SU-DHL-6 (cell line): Measurements from ENCODE around the gene CD38.

Experiments
- H2AFZ ChIP-seq: fragments of 200-600 bp; sonication (generic); 2 replicates; pipeline ENCODE4 v1.6.1; 2014; ENCODE audit warnings: low read depth, mild to moderate bottlenecking, moderate library complexity, mixed read lengths, antibody characterized with exemption, low read length; ENCODE audit not compliant: severe bottlenecking
- H3F3A ChIP-seq: fragments of 200-600 bp; shearing (Covaris generic); 2 replicates; pipeline ENCODE4 v1.6.0; 2016; ENCODE audit warnings: antibody characterized with exemption, mild to moderate bottlenecking; ENCODE audit not compliant: insufficient read depth
- H3K27ac ChIP-seq: fragments of 200-600 bp; sonication (generic); 2 replicates; pipeline ENCODE4 v1.5.1; 2016; ENCODE audit warnings: low read depth, mild to moderate bottlenecking, low read length, moderate library complexity, mixed read lengths
- H3K27me3 ChIP-seq: fragments of 200-600 bp; sonication (generic), shearing (Covaris generic); 2 replicates; pipeline ENCODE4 v1.6.0; 2014; ENCODE audit warnings: mild to moderate bottlenecking, low read length
- H3K36me3 ChIP-seq: fragments of 200-600 bp; sonication (generic); 2 replicates; pipeline ENCODE4 v1.6.1; 2014; ENCODE audit warnings: mild to moderate bottlenecking, low read length, mixed read lengths
- H3K4me2 ChIP-seq: fragments of 300-600, 200-600 bp; shearing (Covaris generic), sonication (generic); 2 replicates; pipeline ENCODE4 v1.6.0; 2014; ENCODE audit warnings: low read length, low read depth, mild to moderate bottlenecking; ENCODE audit not compliant: poor library complexity, severe bottlenecking
- H3K4me3 ChIP-seq: fragments of 200-600 bp; sonication (generic); 2 replicates; pipeline ENCODE4 v1.5.1; 2014; ENCODE audit warnings: antibody characterized with exemption, low read length, mild to moderate bottlenecking, mixed read lengths; ENCODE audit not compliant: insufficient read depth, poor library complexity, severe bottlenecking
- H3K79me2 ChIP-seq: fragments of 200-600 bp; sonication (generic); 2 replicates; pipeline ENCODE4 v1.6.1; 2014; ENCODE audit warnings: mild to moderate bottlenecking, low read length, moderate library complexity; ENCODE audit not compliant: insufficient read depth
- H3K9ac ChIP-seq: fragments of 200-600 bp; sonication (generic); 2 replicates; pipeline ENCODE4 v1.7.0; 2014; ENCODE audit warnings: mild to moderate bottlenecking, low read length
- H3K9me2 ChIP-seq: fragments of 200-600 bp; sonication (generic); replicated peaks from 2 replicates; pipeline ENCODE4 v1.6.1; 2014; ENCODE audit warnings: low read length; ENCODE audit not compliant: insufficient read depth
- H3K9me3 ChIP-seq: fragments of 200-600 bp; sonication (generic); 2 replicates; pipeline ENCODE4 v1.6.1; 2014; ENCODE audit warnings: low read length, mixed read lengths; ENCODE audit not compliant: insufficient read depth
- H4K20me1 ChIP-seq: fragments of 200-600 bp; sonication (generic); 2 replicates; pipeline ENCODE4 v1.6.1; 2014; ENCODE audit warnings: low read depth, mild to moderate bottlenecking, antibody characterized with exemption, low read length, moderate library complexity, mixed read lengths
- EZH2phosphoT487 ChIP-seq: fragments of 200-600 bp; sonication (generic), shearing (Covaris generic); conservative IDR thresholded peaks from 2 replicates; pipeline ENCODE4 v1.6.1; 2018; ENCODE audit warnings: mild to moderate bottlenecking, antibody characterized with exemption, low read length, moderate library complexity, mixed read lengths
- TF ChIP-seq, protein P1 (sequence below): fragments of 200-600 bp; sonication (generic); IDR thresholded peaks from one replicate; pipeline ENCODE4 v1.5.1; 2017; ENCODE audit warnings: antibody characterized with exemption, mild to moderate bottlenecking, low read length, moderate library complexity; ENCODE audit not compliant: insufficient read depth, poor library complexity, severe bottlenecking

CD38 gene

GRCh38 chr4:15882675-15883086 lies 104.6 kb downstream of the CD38 start:
- Histone ChIP-seq H3K9ac (no peak overlapping the region), H3K9me3 (no peaks in the 10 kb centered on the region; the same call in 1 of the 2 replicates), H3K4me3 (no peak overlapping the region), H2AFZ (no peak overlapping the region), H3K36me3 (no peaks in the 10 kb centered on the region), H3K4me2 (no peak overlapping the region), H3K27ac (no peak overlapping the region), H3K27me3 (no peaks in the 10 kb centered on the region), H4K20me1 (no peaks in the 10 kb centered on the region), H3K79me2 (no peaks in the 10 kb centered on the region), H3F3A (no peaks in the 10 kb centered on the region), H3K9me2 (no peaks in the 10 kb centered on the region)
- TF ChIP-seq, protein P1, sequence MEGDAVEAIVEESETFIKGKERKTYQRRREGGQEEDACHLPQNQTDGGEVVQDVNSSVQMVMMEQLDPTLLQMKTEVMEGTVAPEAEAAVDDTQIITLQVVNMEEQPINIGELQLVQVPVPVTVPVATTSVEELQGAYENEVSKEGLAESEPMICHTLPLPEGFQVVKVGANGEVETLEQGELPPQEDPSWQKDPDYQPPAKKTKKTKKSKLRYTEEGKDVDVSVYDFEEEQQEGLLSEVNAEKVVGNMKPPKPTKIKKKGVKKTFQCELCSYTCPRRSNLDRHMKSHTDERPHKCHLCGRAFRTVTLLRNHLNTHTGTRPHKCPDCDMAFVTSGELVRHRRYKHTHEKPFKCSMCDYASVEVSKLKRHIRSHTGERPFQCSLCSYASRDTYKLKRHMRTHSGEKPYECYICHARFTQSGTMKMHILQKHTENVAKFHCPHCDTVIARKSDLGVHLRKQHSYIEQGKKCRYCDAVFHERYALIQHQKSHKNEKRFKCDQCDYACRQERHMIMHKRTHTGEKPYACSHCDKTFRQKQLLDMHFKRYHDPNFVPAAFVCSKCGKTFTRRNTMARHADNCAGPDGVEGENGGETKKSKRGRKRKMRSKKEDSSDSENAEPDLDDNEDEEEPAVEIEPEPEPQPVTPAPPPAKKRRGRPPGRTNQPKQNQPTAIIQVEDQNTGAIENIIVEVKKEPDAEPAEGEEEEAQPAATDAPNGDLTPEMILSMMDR = peak; percentile 82
- TF ChIP-seq EZH2phosphoT487 = no peak

GRCh38 chr4:15883610-15884243 lies 105.6 kb downstream of the CD38 start:
- H3K4me3 ChIP-seq = no peak overlapping the region
- no peaks in the 10 kb centered on the region for H3K9me2 ChIP-seq
- no peak overlapping the region for H3K4me2 ChIP-seq
- no peaks in the 10 kb centered on the region for H3F3A ChIP-seq
- no peaks in the 10 kb centered on the region for H3K27me3 ChIP-seq
- H2AFZ ChIP-seq = no peak overlapping the region
- no peaks in the 10 kb centered on the region for H3K9me3 ChIP-seq
- no peak overlapping the region for H3K9ac ChIP-seq
- TF ChIP-seq, protein P1 = no peak
- TF ChIP-seq EZH2phosphoT487 = no peak
- no peaks in the 10 kb centered on the region for H3K36me3 ChIP-seq
- H3K79me2 ChIP-seq = no peaks in the 10 kb centered on the region
- no peak overlapping the region for H3K27ac ChIP-seq
- no peaks in the 10 kb centered on the region for H4K20me1 ChIP-seq

GRCh38 chr4:15884666-15885065 lies 106.5 kb downstream of the CD38 start:
- Histone ChIP-seq H3K9me2 (no peaks in the 10 kb centered on the region), H3K36me3 (no peaks in the 10 kb centered on the region), H2AFZ (no peak overlapping the region), H4K20me1 (no peaks in the 10 kb centered on the region), H3K27me3 (no peaks in the 10 kb centered on the region), H3F3A (no peaks in the 10 kb centered on the region), H3K4me3 (no peak overlapping the region), H3K4me2 (no peak overlapping the region), H3K9me3 (no peaks in the 10 kb centered on the region), H3K79me2 (no peaks in the 10 kb centered on the region), H3K27ac (no peak overlapping the region), H3K9ac (no peak overlapping the region)
- no peak for TF ChIP-seq EZH2phosphoT487
- TF ChIP-seq, protein P1 = no peak
